CD4-positive, CD25-positive, alpha-beta regulatory T cell (primary cell): ENCODE data around the gene ATAT1. TPM values are rescaled to one million over a fixed set of nuclear protein-coding genes. Genes with fewer than 3 reads are reported as not detected.

ENCODE experiments used
- ATAC-seq, 2 donors: fragments of 150-1000 bp; cut with Tn5 transposase; one replicate each; pipeline ENCODE4 v1.10.0; 2021; ENCODE audit warnings: low read depth in 2 of 2, moderate number of reproducible peaks in 2 of 2, moderate library complexity in 1 of 2
- DNase-seq, 3 donors: peaks; one replicate each; pipeline versions ENCODE4 v3.0.0 to v3.0.0-alpha.2; 2012 to 2022; ENCODE audit warnings: mixed read lengths in 1 of 3
- H3K27ac ChIP-seq: one replicate; pipeline ENCODE4 v1.7.0; 2013; ENCODE audit warnings: mild to moderate bottlenecking, low read length; ENCODE audit not compliant: insufficient read depth, poor library complexity, severe bottlenecking
- H3K27me3 ChIP-seq: one replicate; pipeline ENCODE4 v1.7.0; 2013; ENCODE audit warnings: low read length; ENCODE audit not compliant: control insufficient read depth, insufficient read depth
- H3K36me3 ChIP-seq: one replicate; pipeline ENCODE4 v1.7.0; 2013; ENCODE audit warnings: mild to moderate bottlenecking, low read length, moderate library complexity; ENCODE audit not compliant: control insufficient read depth, insufficient read depth
- H3K4me1 ChIP-seq: 2 replicates; pipeline ENCODE4 v1.7.0; 2013; ENCODE audit warnings: mild to moderate bottlenecking, low read length; ENCODE audit not compliant: insufficient read depth, control insufficient read depth, poor library complexity, severe bottlenecking
- H3K4me3 ChIP-seq: one replicate; pipeline ENCODE4 v1.7.0; 2013; ENCODE audit warnings: low read depth, mild to moderate bottlenecking, low read length, moderate library complexity
- H3K9me3 ChIP-seq, 2 experiments: 1 replicate in 1 of 2; 2 replicates in 1 of 2; pipeline ENCODE4 v1.7.0; 2013; ENCODE audit warnings: low read length in 2 of 2, mild to moderate bottlenecking in 1 of 2, moderate library complexity in 1 of 2; ENCODE audit not compliant: control insufficient read depth in 2 of 2
- H3K27ac Mint-ChIP-seq, 3 donors: one replicate each; pipeline ENCODE4 v1.8.0; 2020 to 2022; ENCODE audit warnings: mild to moderate bottlenecking in 3 of 3, mixed read lengths in 3 of 3, moderate library complexity in 2 of 3
- H3K27me3 Mint-ChIP-seq: one replicate; pipeline ENCODE4 v1.8.0; 2022; ENCODE audit warnings: mild to moderate bottlenecking, mixed read lengths
- H3K36me3 Mint-ChIP-seq: one replicate; pipeline ENCODE4 v1.8.0; 2020; ENCODE audit warnings: mixed read lengths
- H3K4me1 Mint-ChIP-seq, 4 donors: one replicate each; pipeline ENCODE4 v1.8.0; 2020 to 2022; ENCODE audit warnings: mixed read lengths in 4 of 4, mild to moderate bottlenecking in 1 of 4
- H3K4me3 Mint-ChIP-seq, 4 donors: one replicate each; pipeline ENCODE4 v1.8.0; 2020 to 2022; ENCODE audit warnings: mild to moderate bottlenecking in 4 of 4, mixed read lengths in 4 of 4, moderate library complexity in 3 of 4
- H3K9me3 Mint-ChIP-seq, 7 donors: one replicate each; pipeline ENCODE4 v1.8.0; 2020 to 2022; ENCODE audit warnings: mixed read lengths in 7 of 7, mild to moderate bottlenecking in 3 of 7, moderate library complexity in 2 of 7
- polyA plus RNA-seq, 4 donors: library from polyadenylated mRNA; unstranded; fragments of 300-500 nt; fragmentation: Illumina TruSeq; gene quantifications; one replicate each; pipeline ENCODE4 v1.2.3, GENCODE V29; 2021
- total RNA-seq: library from RNA; stranded (reverse); gene quantifications from one replicate; pipeline ENCODE4 v1.2.3, GENCODE V29; 2022

ATAT1 gene
- total and polyA plus RNA-seq, 5 donors from 2014 or later, result 0.27 to 7.2 (median 0.62) TPM

DNA sequence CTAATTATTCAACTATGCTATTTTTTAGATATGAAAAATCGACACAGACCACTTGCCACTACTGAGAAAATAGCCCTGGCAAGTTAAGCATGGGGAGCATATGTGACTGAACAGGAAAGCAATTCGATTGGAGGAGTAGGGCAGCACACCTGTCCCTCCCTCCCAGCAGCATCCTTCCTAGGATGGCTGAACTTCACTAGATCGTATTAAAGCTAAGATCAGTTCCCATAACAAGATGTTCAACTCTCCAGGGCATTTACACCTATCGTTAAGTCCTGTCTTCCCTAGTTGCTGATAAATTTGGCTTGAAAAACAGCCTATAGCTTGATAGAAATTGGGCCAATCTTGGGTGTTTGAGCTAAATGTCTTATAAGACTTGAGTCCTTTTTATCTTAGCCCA, 16.6 kb upstream of the ATAT1 start:
- Histone ChIP-seq H3K9me3 (no peaks in the 10 kb centered on the region), H3K27me3 (no peaks in the 10 kb centered on the region), H3K36me3 (peaks cover 49% of the 10 kb centered on the region), H3K27ac (peak overlapping the region; percentile 66), H3K4me3 (no peak overlapping the region), H3K4me1 (peaks cover 47% of the 10 kb centered on the region)
- H3K36me3 Mint-ChIP-seq, result peaks cover 45% of the 10 kb centered on the region
- no peaks in the 10 kb centered on the region for H3K9me3 Mint-ChIP-seq
- DNase-seq (no peak), ATAC-seq (no peak)
- peaks cover 2% of the 10 kb centered on the region for H3K27me3 Mint-ChIP-seq
- H3K4me3 Mint-ChIP-seq, result peak overlapping the region in 1 of 4 donors; percentile 45
- peaks cover 42 to 79% (median 63%) of the 10 kb centered on the region in 4 donors for H3K4me1 Mint-ChIP-seq
- H3K27ac Mint-ChIP-seq, result peak overlapping the region; percentile 61 to 92 (median 89)

DNA sequence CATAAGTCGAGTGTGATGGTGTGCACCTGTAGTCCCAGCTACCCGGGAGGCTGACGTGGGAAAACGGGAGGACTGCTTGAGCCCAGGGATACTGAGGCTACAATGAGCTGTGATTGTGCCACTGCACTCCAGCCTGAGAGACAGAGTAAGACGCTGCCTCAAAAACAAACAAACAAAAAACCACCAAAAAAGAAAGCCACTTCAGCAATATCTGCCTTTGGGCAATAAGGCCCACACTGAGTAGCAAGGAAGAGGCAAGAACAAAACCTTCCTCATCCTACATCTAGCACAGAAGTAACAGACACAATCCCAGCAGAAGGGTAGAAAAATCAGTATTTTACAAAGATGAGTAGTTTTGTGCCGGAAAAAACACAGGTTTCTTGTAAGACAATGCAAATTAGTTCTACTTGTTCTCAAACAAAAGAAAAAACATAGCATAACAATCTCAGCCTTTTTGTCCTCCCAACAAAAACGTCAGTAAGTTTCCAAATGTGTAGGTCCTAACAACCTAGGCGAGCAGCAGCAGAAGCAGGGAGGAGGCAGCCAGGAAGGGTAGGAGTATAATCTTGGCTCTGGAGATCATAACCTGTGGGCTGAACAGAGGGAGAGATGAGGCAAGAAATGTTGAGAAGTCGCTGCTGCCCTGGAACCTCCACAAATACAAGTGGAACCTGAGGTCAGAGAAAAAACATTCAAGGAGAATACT, 15.4 kb upstream of the ATAT1 start:
- H3K9me3 ChIP-seq, result no peaks in the 10 kb centered on the region
- peaks cover 43% of the 10 kb centered on the region for H3K36me3 ChIP-seq
- ATAC-seq (no peak), DNase-seq (no peak)
- no peaks in the 10 kb centered on the region for H3K27me3 ChIP-seq
- H3K27ac ChIP-seq, result peak overlapping the region; percentile 98
- peaks cover 43 to 74% (median 63%) of the 10 kb centered on the region in 4 donors for H3K4me1 Mint-ChIP-seq
- H3K36me3 Mint-ChIP-seq, result peaks cover 48% of the 10 kb centered on the region
- H3K4me1 ChIP-seq, result peaks cover 47% of the 10 kb centered on the region
- peaks cover 0 to 2% (median 0%) of the 10 kb centered on the region in 7 donors for H3K9me3 Mint-ChIP-seq
- H3K4me3 Mint-ChIP-seq, result peak overlapping the region in 1 of 4 donors; percentile 45
- no peak overlapping the region for H3K4me3 ChIP-seq
- H3K27me3 Mint-ChIP-seq, result peaks cover 5% of the 10 kb centered on the region
- H3K27ac Mint-ChIP-seq, result peak overlapping the region; percentile 54 to 89 (median 83)

DNA sequence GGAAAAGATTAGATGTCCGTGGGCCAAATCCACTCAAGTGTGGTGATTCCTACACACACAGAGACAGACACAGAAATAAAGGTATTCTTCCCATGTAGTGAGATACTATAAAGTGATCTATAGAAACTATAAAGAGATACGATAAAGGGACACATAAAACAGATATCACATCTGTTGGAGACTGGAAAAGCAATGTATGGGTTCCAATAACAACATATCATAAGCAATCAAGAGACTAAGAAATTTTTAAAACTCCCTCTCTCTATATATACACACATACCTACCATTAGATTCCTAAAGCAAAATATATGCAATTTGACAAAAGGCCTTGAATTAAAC, 14.8 kb upstream of the ATAT1 start:
- Histone ChIP-seq H3K27me3 (no peaks in the 10 kb centered on the region), H3K9me3 (no peaks in the 10 kb centered on the region), H3K36me3 (peaks cover 43% of the 10 kb centered on the region), H3K4me1 (peaks cover 47% of the 10 kb centered on the region), H3K4me3 (peak overlapping the region; percentile 17), H3K27ac (peak overlapping the region; percentile 98)
- Mint-ChIP-seq H3K4me3 (peak overlapping the region in 2 of 4 donors; percentile 45 to 74), H3K4me1 (peaks cover 43 to 70% (median 61%) of the 10 kb centered on the region in 4 donors), H3K27me3 (peaks cover 7% of the 10 kb centered on the region), H3K36me3 (peaks cover 48% of the 10 kb centered on the region), H3K27ac (peak overlapping the region; percentile 54 to 89 (median 83)), H3K9me3 (peaks cover 0 to 2% (median 0%) of the 10 kb centered on the region in 7 donors)
- ATAC-seq (no peak), DNase-seq (no peak)

DNA sequence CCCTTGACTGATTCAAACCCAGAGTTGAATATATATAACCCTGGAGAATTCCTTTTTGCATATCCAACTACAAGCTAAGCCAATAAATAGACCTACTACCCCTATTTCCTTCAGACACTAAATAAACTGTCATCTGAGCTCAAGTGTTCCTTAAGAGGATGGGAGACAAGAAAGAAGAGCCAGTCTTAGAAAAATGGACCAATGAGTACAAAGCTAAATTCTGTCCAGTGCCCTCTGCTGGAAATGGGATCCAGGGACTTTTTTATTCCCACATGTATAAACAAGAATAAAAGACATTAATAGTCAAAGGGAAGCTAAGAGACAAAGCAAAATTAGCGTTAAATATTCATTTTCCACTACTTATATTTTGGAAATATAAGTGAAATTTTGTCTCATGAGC, 14.5 kb upstream of the ATAT1 start:
- H3K9me3 Mint-ChIP-seq, result peaks cover 0 to 3% (median 0%) of the 10 kb centered on the region in 7 donors
- Histone ChIP-seq H3K4me3 (peak overlapping the region; percentile 17), H3K9me3 (no peaks in the 10 kb centered on the region), H3K27ac (peak overlapping the region; percentile 98), H3K4me1 (peaks cover 47% of the 10 kb centered on the region), H3K27me3 (no peaks in the 10 kb centered on the region), H3K36me3 (peaks cover 41% of the 10 kb centered on the region)
- DNase-seq (no peak), ATAC-seq (no peak)
- H3K36me3 Mint-ChIP-seq, result peaks cover 51% of the 10 kb centered on the region
- peaks cover 42 to 69% (median 61%) of the 10 kb centered on the region in 4 donors for H3K4me1 Mint-ChIP-seq
- peak overlapping the region in 2 of 4 donors; percentile 45 to 74 for H3K4me3 Mint-ChIP-seq
- H3K27me3 Mint-ChIP-seq, result peaks cover 11% of the 10 kb centered on the region
- H3K27ac Mint-ChIP-seq, result peak overlapping the region; percentile 54 to 89 (median 83)

DNA sequence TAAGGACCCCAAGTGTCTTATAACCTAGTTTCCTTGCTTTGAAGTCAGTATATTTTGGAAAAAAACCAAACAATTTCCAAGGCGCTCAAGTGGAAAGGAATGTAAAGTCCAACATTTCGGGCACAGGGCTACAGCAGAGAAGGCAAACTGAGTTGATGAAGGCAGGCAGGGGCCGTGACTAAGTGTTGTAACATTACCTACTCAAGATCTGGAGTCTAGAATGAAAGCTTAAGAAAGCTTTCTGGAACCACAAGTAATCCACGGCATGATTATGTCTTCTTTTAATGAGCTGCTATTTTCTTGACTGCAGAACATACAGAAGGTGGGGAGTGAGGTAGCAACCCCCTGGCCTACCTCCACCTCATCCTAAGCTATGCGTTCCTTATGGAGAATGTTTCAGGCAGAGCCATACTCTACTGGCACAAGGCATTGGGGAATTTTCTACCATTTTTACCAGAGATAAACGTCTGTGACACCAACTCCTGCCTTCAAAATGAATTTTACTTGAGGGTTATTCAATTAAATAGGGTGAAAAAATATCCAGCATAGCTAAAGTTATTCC, 13.9 kb upstream of the ATAT1 start:
- ATAC-seq, result no peak
- no peaks in the 10 kb centered on the region for H3K9me3 ChIP-seq
- peaks cover 37 to 63% (median 56%) of the 10 kb centered on the region in 4 donors for H3K4me1 Mint-ChIP-seq
- peaks cover 36% of the 10 kb centered on the region for H3K36me3 ChIP-seq
- H3K4me3 ChIP-seq, result no peak overlapping the region
- peaks cover 47% of the 10 kb centered on the region for H3K4me1 ChIP-seq
- no peaks in the 10 kb centered on the region for H3K27me3 ChIP-seq
- peak overlapping the region in 1 of 4 donors; percentile 31 for H3K4me3 Mint-ChIP-seq
- H3K9me3 Mint-ChIP-seq, result peaks cover 0 to 3% (median 0%) of the 10 kb centered on the region in 7 donors
- H3K27ac ChIP-seq, result peak overlapping the region; percentile 98
- H3K36me3 Mint-ChIP-seq, result peaks cover 46% of the 10 kb centered on the region
- peaks cover 15% of the 10 kb centered on the region for H3K27me3 Mint-ChIP-seq
- peak overlapping the region; percentile 87 to 100 (median 100) for H3K27ac Mint-ChIP-seq
- no peak for DNase-seq

DNA sequence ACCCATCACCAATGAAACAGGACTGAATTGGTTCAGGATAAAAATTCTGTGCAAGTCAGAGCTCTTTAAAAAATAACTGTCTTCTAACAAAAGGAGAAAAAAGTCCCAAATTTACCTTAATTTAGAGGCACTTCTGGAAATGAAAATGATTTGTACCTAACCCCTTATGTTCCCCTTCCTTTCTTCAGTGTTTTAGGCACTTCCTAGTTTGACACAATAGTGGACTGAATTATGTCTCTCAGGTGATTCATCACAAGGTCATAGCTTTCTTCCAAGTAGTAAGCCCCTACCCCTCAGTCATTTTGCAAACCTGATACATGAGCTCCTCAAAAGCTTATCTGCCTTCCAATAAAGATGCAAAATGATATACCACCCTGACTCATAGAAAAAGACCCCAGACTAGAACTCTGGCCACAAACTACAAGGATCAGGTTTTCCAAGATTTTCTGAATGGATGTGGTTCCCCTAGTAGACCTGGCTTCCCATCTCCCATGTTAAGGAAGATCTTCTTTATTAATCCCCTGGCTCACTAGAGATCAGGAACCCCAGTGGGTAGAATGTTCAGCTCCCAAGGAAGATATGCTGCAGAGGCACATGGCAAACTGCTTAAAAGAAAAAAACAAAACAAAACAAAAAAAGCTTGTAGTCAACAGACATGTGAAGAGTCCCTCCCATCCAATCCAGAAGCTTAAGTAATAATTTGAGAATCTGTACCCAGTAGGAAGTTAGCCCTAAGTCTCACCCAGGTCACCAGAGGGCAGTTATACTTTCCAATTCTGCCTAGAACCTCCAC, 13.2 kb upstream of the ATAT1 start:
- Histone ChIP-seq H3K27me3 (no peaks in the 10 kb centered on the region), H3K36me3 (peaks cover 29% of the 10 kb centered on the region), H3K4me1 (peaks cover 53% of the 10 kb centered on the region), H3K9me3 (no peaks in the 10 kb centered on the region), H3K27ac (peak overlapping the region; percentile 98), H3K4me3 (peak overlapping the region; percentile 100)
- Mint-ChIP-seq H3K9me3 (peaks cover 0 to 3% (median 0%) of the 10 kb centered on the region in 7 donors), H3K4me1 (peaks cover 37 to 64% (median 57%) of the 10 kb centered on the region in 4 donors), H3K27ac (peak overlapping the region; percentile 87 to 100 (median 100)), H3K27me3 (peaks cover 15% of the 10 kb centered on the region), H3K36me3 (peaks cover 46% of the 10 kb centered on the region), H3K4me3 (peak overlapping the region; percentile 96 to 100 (median 97))
- DNase-seq (no peak), ATAC-seq (no peak)

DNA sequence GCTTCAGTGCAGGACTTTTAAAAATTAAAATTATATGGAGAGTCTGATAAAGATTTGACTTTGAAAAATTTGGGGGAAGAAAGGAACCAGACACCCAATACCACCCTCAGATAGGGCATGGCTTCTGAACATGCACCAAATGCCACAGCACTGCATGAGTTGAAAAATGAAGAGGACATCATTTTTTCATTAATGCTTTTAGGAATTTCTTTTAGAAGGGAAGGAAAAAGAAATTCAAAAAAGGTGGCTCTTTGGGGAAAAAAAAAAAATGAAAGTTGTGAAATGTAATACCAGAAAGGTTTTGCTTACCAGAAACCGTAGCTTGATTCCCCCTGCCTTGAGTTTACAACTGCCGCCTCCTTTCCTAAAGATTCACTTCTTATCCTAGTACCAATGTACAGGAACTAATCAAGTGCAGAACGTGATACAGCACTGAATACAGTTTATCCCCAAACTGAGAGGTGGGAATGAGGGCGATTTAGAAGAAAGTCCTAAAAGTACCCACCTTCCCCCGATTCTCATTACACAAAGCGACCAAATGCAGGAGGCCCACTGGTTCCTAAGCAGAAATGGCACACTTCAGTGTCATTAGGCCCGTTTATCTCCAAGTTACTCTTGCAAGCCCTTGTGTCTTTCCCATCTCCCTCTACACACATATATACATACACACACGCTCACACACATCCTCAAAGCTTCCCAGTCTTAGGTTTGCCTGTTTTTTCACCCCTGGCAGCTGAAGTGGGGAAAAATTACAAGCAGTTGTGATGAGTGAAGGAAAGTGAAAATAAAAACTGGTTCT, 12.4 kb upstream of the ATAT1 start:
- H3K27ac ChIP-seq, result peak overlapping the region; percentile 98
- no peaks in the 10 kb centered on the region for H3K27me3 ChIP-seq
- no peak for DNase-seq
- H3K9me3 Mint-ChIP-seq, result peaks cover 0 to 3% (median 0%) of the 10 kb centered on the region in 7 donors
- peaks cover 43% of the 10 kb centered on the region for H3K36me3 Mint-ChIP-seq
- H3K27me3 Mint-ChIP-seq, result peaks cover 17% of the 10 kb centered on the region
- peaks cover 55% of the 10 kb centered on the region for H3K4me1 ChIP-seq
- H3K36me3 ChIP-seq, result peaks cover 22% of the 10 kb centered on the region
- H3K4me1 Mint-ChIP-seq, result peaks cover 34 to 63% (median 54%) of the 10 kb centered on the region in 4 donors
- ATAC-seq, result no peak
- no peaks in the 10 kb centered on the region for H3K9me3 ChIP-seq
- H3K4me3 Mint-ChIP-seq, result peak overlapping the region; percentile 96 to 100 (median 97)
- peak overlapping the region; percentile 95 to 100 (median 100) for H3K27ac Mint-ChIP-seq
- peak overlapping the region; percentile 100 for H3K4me3 ChIP-seq
